Trophoblast cell (in vitro differentiated cells and primary cell): ENCODE measurements around the gene DNTTIP2.

Source experiments
- DNase-seq, 2 donors: peaks; one replicate each; pipeline ENCODE4 v3.0.0-alpha.2; 2016
- H2AFZ ChIP-seq: 2 replicates; pipeline ENCODE4 v1.6.1; 2013; ENCODE audit warnings: low read length, moderate library complexity, mild to moderate bottlenecking; ENCODE audit not compliant: insufficient read depth, poor library complexity
- H2AK5ac ChIP-seq: 2 replicates; pipeline ENCODE4 v1.6.1; 2013; ENCODE audit warnings: mild to moderate bottlenecking, low read length
- H2BK120ac ChIP-seq: 2 replicates; pipeline ENCODE4 v1.6.1; 2013; ENCODE audit warnings: low read length, mild to moderate bottlenecking, moderate library complexity; ENCODE audit not compliant: insufficient read depth, poor library complexity
- H2BK12ac ChIP-seq: 2 replicates; pipeline ENCODE4 v1.6.1; 2013; ENCODE audit warnings: mild to moderate bottlenecking, low read length, moderate library complexity
- H2BK5ac ChIP-seq: 2 replicates; pipeline ENCODE4 v1.6.1; 2013; ENCODE audit warnings: low read length, low read depth, moderate library complexity, mild to moderate bottlenecking; ENCODE audit not compliant: poor library complexity
- H3K14ac ChIP-seq: 2 replicates; pipeline ENCODE4 v1.6.1; 2013; ENCODE audit warnings: mild to moderate bottlenecking, low read length
- H3K18ac ChIP-seq: 2 replicates; pipeline ENCODE4 v1.6.1; 2013; ENCODE audit warnings: mild to moderate bottlenecking, low read length
- H3K23ac ChIP-seq: 2 replicates; pipeline ENCODE4 v1.6.1; 2013; ENCODE audit warnings: low read length
- H3K27ac ChIP-seq: 2 replicates; pipeline ENCODE4 v1.5.1; 2013; ENCODE audit warnings: low read depth, mild to moderate bottlenecking, inconsistent platforms, low read length, moderate library complexity
- H3K27me3 ChIP-seq: 2 replicates; pipeline ENCODE4 v1.6.1; 2013; ENCODE audit warnings: inconsistent platforms, mild to moderate bottlenecking, low read length, moderate library complexity; ENCODE audit not compliant: insufficient read depth
- H3K36me3 ChIP-seq, 2 experiments: 1 replicate in 1 of 2; 2 replicates in 1 of 2; pipeline ENCODE4 v1.6.1; 2013; ENCODE audit warnings: low read length in 2 of 2, mild to moderate bottlenecking in 2 of 2, moderate library complexity in 1 of 2; ENCODE audit not compliant: insufficient read depth in 2 of 2, control insufficient read depth in 1 of 2
- H3K4ac ChIP-seq: 2 replicates; pipeline ENCODE4 v1.6.1; 2013; ENCODE audit warnings: low read depth, mild to moderate bottlenecking, low read length, moderate library complexity
- H3K4me1 ChIP-seq, 2 experiments: 1 replicate in 1 of 2; 2 replicates in 1 of 2; pipeline ENCODE4 v1.6.1; 2013; ENCODE audit warnings: low read length in 2 of 2, mild to moderate bottlenecking in 2 of 2, moderate library complexity in 1 of 2; ENCODE audit not compliant: insufficient read depth in 2 of 2, control insufficient read depth in 1 of 2
- H3K4me2 ChIP-seq: 2 replicates; pipeline ENCODE4 v1.6.1; 2013; ENCODE audit warnings: inconsistent platforms, mild to moderate bottlenecking, low read length, moderate library complexity
- H3K4me3 ChIP-seq: 2 replicates; pipeline ENCODE4 v1.5.1; 2013; ENCODE audit warnings: mild to moderate bottlenecking, low read depth, low read length, inconsistent platforms
- H3K79me1 ChIP-seq: one replicate; pipeline ENCODE4 v1.6.1; 2013; ENCODE audit warnings: low read length
- H3K79me2 ChIP-seq: 2 replicates; pipeline ENCODE4 v1.6.1; 2013; ENCODE audit warnings: low read length, mild to moderate bottlenecking; ENCODE audit not compliant: control insufficient read depth, insufficient read depth, poor library complexity
- H3K9ac ChIP-seq: 2 replicates; pipeline ENCODE4 v1.6.1; 2013; ENCODE audit warnings: mild to moderate bottlenecking, low read length
- H3K9me3 ChIP-seq: 2 replicates; pipeline ENCODE4 v1.6.1; 2013; ENCODE audit warnings: low read depth, mild to moderate bottlenecking, control low read depth, inconsistent platforms, low read length; ENCODE audit not compliant: insufficient read depth
- H4K12ac ChIP-seq: 2 replicates; pipeline ENCODE4 v1.6.1; 2013; ENCODE audit warnings: low read depth, mild to moderate bottlenecking, low read length, moderate library complexity
- H4K8ac ChIP-seq: 2 replicates; pipeline ENCODE4 v1.6.1; 2013; ENCODE audit warnings: low read depth, mild to moderate bottlenecking, low read length, moderate library complexity
- H4K91ac ChIP-seq: one replicate; pipeline ENCODE4 v1.6.1; 2013; ENCODE audit warnings: low read depth, mild to moderate bottlenecking, low read length, moderate library complexity
- WGBS: extraction: QIAGEN DNeasy Blood & Tissue Kit; methylation state at CpG from one replicate; pipeline ENCODE4 v1.1.7; 2013; ENCODE audit warnings: missing lambda C conversion rate; ENCODE audit not compliant: insufficient read length, insufficient coverage; ENCODE audit errors: extremely low coverage; 5-methylcytosine and 5-hydroxymethylcytosine counted together

DNTTIP2 gene

GRCh38 chr1:93821423-93822144 is 57.4 kb downstream of the DNTTIP2 start:
- Histone ChIP-seq H2BK12ac (no peak overlapping the region), H3K9me3 (no peaks in the 10 kb centered on the region), H3K4me1 (peaks cover 18 to 32% of the 10 kb centered on the region in 2 experiments), H3K79me1 (peaks cover 17% of the 10 kb centered on the region), H3K4ac (no peak overlapping the region), H2AFZ (no peak overlapping the region), H3K4me2 (no peak overlapping the region), H4K12ac (no peak overlapping the region), H3K27me3 (no peaks in the 10 kb centered on the region), H2BK5ac (no peak overlapping the region), H3K23ac (no peak overlapping the region), H3K18ac (no peak overlapping the region), H3K14ac (no peak overlapping the region), H2AK5ac (no peak overlapping the region), H3K79me2 (no peaks in the 10 kb centered on the region), H3K9ac (no peak overlapping the region), H3K4me3 (no peak overlapping the region), H2BK120ac (no peak overlapping the region), H3K27ac (no peak overlapping the region), H4K8ac (no peak overlapping the region), H4K91ac (no peak overlapping the region), H3K36me3 (no peaks in the 10 kb centered on the region)
- DNase-seq = peak in 1 of 2 donors; percentile 66
- WGBS = no CpG with 5 or more reads among the region's 4 CpGs

GRCh38 chr1:93820554-93821422 is 58.2 kb downstream of the DNTTIP2 start:
- no peak overlapping the region for H4K12ac ChIP-seq
- no peak overlapping the region for H3K27ac ChIP-seq
- H3K4ac ChIP-seq = no peak overlapping the region
- H3K79me1 ChIP-seq = peaks cover 14% of the 10 kb centered on the region
- no peak overlapping the region for H3K14ac ChIP-seq
- H3K23ac ChIP-seq = peak overlapping the region; percentile 67
- no CpG with 5 or more reads among the region's 10 CpGs for WGBS
- H2BK5ac ChIP-seq = no peak overlapping the region
- H3K9ac ChIP-seq = no peak overlapping the region
- no peak overlapping the region for H4K8ac ChIP-seq
- H3K9me3 ChIP-seq = no peaks in the 10 kb centered on the region
- H3K36me3 ChIP-seq = no peaks in the 10 kb centered on the region
- no peak overlapping the region for H3K4me3 ChIP-seq
- peak in 1 of 2 donors; percentile 63 for DNase-seq
- no peak overlapping the region for H4K91ac ChIP-seq
- H3K18ac ChIP-seq = no peak overlapping the region
- H3K27me3 ChIP-seq = no peaks in the 10 kb centered on the region
- H3K79me2 ChIP-seq = no peaks in the 10 kb centered on the region
- H2AK5ac ChIP-seq = peak overlapping the region; percentile 4
- no peak overlapping the region for H2BK120ac ChIP-seq
- H3K4me1 ChIP-seq = peaks cover 18 to 31% of the 10 kb centered on the region in 2 experiments
- no peak overlapping the region for H2AFZ ChIP-seq
- no peak overlapping the region for H3K4me2 ChIP-seq
- peak overlapping the region; percentile 25 for H2BK12ac ChIP-seq

GRCh38 chr1:93818570-93818959 is 60.4 kb downstream of the DNTTIP2 start:
- Histone ChIP-seq H3K79me1 (peaks cover 12% of the 10 kb centered on the region), H4K8ac (no peak overlapping the region), H2BK5ac (peak overlapping the region; percentile 31), H3K18ac (peak overlapping the region; percentile 54), H2BK12ac (no peak overlapping the region), H3K23ac (no peak overlapping the region), H2AK5ac (no peak overlapping the region), H3K4me2 (no peak overlapping the region), H3K9me3 (no peaks in the 10 kb centered on the region), H3K4ac (no peak overlapping the region), H2AFZ (no peak overlapping the region), H3K14ac (no peak overlapping the region), H3K36me3 (no peaks in the 10 kb centered on the region), H3K27me3 (no peaks in the 10 kb centered on the region), H4K12ac (no peak overlapping the region), H3K79me2 (no peaks in the 10 kb centered on the region), H4K91ac (peak overlapping the region; percentile 2), H3K27ac (peak overlapping the region; percentile 86), H3K9ac (no peak overlapping the region), H3K4me1 (peaks cover 18 to 30% of the 10 kb centered on the region in 2 experiments), H2BK120ac (peak overlapping the region; percentile 65), H3K4me3 (no peak overlapping the region)
- DNase-seq = no peak

GRCh38 chr1:93817819-93818569 is 61.0 kb downstream of the DNTTIP2 start:
- H3K27me3 ChIP-seq = no peaks in the 10 kb centered on the region
- DNase-seq = peak; percentile 90 to 98
- no peak overlapping the region for H3K4me3 ChIP-seq
- no peak overlapping the region for H3K4me2 ChIP-seq
- peak overlapping the region; percentile 31 for H2AK5ac ChIP-seq
- H3K4me1 ChIP-seq = peaks cover 19 to 33% of the 10 kb centered on the region in 2 experiments
- H3K36me3 ChIP-seq = no peaks in the 10 kb centered on the region
- no peak overlapping the region for H2AFZ ChIP-seq
- H2BK12ac ChIP-seq = peak overlapping the region; percentile 88
- H3K79me1 ChIP-seq = peaks cover 12% of the 10 kb centered on the region
- H3K9ac ChIP-seq = no peak overlapping the region
- no peak overlapping the region for H3K4ac ChIP-seq
- peak overlapping the region; percentile 68 for H2BK5ac ChIP-seq
- no peaks in the 10 kb centered on the region for H3K79me2 ChIP-seq
- H3K9me3 ChIP-seq = no peaks in the 10 kb centered on the region
- H3K23ac ChIP-seq = no peak overlapping the region
- peak overlapping the region; percentile 54 for H3K18ac ChIP-seq
- peak overlapping the region; percentile 76 for H4K91ac ChIP-seq
- H4K8ac ChIP-seq = peak overlapping the region; percentile 38
- H2BK120ac ChIP-seq = peak overlapping the region; percentile 49
- WGBS = no CpG with 5 or more reads among the region's 12 CpGs
- H3K27ac ChIP-seq = peak overlapping the region; percentile 86
- no peak overlapping the region for H4K12ac ChIP-seq
- peak overlapping the region; percentile 43 for H3K14ac ChIP-seq
